ENCODE data around the gene NDE1.

DNA sequence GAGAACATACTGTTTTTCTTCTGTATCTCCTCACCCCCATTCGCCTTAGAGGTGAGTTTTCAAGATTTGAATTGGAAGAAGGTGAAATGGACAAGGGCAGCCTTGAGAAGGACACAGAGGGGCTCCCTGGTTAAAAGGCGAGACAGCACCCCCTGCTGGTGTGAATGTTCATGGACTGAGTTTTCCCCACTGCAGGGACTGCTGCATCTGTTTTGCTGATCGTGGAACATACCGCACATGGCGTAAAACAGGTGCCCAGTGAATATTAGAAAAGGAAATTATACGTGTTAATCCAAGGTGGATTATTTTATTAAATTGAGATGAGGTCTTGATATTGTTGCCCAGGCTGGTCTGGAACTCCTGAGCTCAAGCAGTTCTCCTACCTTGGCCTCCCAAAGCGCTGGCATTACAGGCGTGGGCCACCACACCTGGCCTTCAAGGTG lies 54.5 kb downstream of the NDE1 start:
- TF ChIP-seq POLR2A (IDR thresholded peaks at IDR 0.05), result no peak
- TF ChIP-seq EP300 (IDR thresholded peaks at IDR 0.05), result peak in 1 of 2 donors; percentile 53
- TF ChIP-seq, protein P1, sequence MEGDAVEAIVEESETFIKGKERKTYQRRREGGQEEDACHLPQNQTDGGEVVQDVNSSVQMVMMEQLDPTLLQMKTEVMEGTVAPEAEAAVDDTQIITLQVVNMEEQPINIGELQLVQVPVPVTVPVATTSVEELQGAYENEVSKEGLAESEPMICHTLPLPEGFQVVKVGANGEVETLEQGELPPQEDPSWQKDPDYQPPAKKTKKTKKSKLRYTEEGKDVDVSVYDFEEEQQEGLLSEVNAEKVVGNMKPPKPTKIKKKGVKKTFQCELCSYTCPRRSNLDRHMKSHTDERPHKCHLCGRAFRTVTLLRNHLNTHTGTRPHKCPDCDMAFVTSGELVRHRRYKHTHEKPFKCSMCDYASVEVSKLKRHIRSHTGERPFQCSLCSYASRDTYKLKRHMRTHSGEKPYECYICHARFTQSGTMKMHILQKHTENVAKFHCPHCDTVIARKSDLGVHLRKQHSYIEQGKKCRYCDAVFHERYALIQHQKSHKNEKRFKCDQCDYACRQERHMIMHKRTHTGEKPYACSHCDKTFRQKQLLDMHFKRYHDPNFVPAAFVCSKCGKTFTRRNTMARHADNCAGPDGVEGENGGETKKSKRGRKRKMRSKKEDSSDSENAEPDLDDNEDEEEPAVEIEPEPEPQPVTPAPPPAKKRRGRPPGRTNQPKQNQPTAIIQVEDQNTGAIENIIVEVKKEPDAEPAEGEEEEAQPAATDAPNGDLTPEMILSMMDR (IDR thresholded peaks at IDR 0.05), result peak; percentile 78 to 86 (median 79)
